HG03060 (cell line): ENCODE data around the gene GARIN1A.
"Not testable (repeated sequence)": the region's sequence is repeated elsewhere in the genome, so short reads cannot be mapped to it uniquely, and the experiment has no call there.

Experiments
- ATAC-seq: cut with Tn5 transposase; IDR thresholded peaks from one replicate; pipeline ENCODE4 v1.9.1; 2021; ENCODE audit warnings: low read depth, moderate number of reproducible peaks; ENCODE audit not compliant: unreplicated experiment

Gene GARIN1A

DNA sequence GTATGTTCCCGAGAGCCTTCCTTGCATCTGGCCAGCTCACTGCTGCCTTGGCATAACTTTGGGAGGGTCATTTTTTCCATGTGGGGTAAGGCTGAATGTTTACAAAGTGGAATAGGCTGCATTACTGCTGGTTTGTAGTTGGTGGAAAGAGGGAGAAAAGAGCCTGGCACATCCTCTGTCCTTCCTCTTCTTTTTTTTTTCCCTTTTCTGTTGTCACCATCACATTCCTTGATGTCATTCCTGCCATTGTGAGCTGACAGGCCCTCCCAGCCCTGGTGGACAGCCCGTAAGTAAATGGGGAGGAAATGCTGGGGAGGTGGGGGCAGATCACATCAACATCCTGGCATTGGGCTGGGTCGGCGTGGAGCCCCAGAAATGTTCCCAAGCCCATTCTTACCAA, at the start of gene GARIN1A:
Gene GARIN1A, plus strand, starts transcription at position 301 of the 400 bp plus-strand sequence. CDS start 106 bp downstream, outside the sequence.
- ATAC-seq = no peak

GRCh38 chr7:128627124-128627523, 45.0 kb upstream of the GARIN1A start:
- ATAC-seq = not testable (repeated sequence)

- ATAC-seq = not testable (repeated sequence)
Measured at GRCh38 chr7:128633915-128634314, 38.2 kb upstream of the GARIN1A start.

DNA sequence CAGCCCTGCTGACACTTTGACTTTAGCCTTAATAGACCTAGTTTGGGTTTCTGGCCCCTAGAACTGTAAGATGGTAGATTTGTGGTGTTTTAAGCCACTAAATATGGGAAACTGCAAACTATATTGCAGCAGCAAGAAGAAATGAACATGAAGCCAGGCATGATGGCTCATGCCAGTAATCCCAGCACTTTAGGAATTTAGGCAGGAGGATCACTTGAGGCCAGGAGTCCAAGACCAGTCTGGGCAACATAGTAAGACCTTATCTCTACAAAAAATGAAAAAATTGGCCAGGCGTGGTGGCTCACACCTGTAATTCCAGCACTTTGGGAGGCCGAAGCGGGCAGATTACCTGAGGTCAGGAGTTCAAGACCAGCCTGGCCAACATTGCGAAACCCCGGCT, 26.9 kb upstream of the GARIN1A start:
- ATAC-seq = not testable (repeated sequence)

GRCh38 chr7:128645844-128646243, 26.2 kb upstream of the GARIN1A start:
- not testable (repeated sequence) for ATAC-seq

DNA sequence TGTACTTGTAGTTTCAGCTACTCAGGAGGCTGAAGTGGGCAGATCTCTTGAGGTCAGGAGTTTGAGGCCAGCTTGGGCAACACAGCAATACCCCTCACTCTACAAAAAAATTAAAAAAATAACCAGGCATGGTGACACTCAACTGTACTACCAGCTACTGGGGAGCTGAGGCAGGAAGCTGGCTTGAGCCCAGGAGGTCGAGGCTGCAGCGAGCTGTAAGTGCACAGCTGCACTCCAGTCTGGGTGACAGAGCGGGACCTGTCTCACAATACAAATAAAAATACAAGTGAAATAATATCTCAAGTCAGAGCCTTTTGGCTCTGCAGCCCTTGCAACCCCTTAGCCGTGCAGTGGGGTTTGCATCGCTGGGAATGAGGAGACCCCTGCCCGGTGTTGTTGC, 25.2 kb upstream of the GARIN1A start:
- ATAC-seq = not testable (repeated sequence)

DNA sequence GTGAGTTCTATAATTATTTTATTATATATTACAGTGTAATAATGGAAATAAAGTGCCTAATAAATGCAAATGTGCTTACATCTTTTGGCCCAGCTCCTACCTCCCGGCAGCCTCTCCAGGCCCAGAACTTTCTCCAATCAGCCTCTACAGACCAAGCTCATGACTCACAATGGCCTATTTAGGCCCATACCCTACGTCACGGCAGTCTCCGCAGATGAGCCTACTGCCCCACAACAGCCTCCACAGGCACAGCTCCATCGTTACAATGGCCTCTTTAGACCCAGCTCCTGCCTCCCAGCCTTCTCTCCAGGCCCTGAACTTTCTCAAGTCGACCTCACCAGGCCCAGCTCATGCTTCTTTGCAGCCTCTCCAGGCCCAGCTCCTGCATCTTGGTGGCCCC, 21.0 kb upstream of the GARIN1A start:
- ATAC-seq = not testable (repeated sequence)

- not testable (repeated sequence) for ATAC-seq
Measured at GRCh38 chr7:128652606-128653005, 19.5 kb upstream of the GARIN1A start.

DNA sequence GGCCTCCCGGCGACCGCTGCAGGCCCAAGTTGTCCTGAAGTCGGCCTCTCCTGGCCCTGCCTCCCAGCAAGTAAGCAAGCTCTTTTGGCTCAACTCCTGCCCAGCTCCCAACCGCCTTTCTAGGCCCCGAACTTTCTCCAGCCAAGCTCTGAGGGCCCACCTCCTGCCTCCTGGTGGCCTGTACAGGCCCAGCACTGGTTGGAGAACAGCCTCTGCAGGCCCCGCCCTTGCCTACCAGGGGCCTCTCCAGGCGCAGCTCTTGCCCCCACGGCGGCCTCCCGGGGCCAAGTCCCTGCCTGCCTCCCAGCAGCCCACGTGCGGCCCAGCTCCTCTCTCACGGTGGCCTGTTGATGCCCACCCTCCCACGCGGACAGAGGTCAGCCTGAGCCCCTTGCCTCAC, 18.9 kb upstream of the GARIN1A start:
- not testable (repeated sequence) for ATAC-seq

DNA sequence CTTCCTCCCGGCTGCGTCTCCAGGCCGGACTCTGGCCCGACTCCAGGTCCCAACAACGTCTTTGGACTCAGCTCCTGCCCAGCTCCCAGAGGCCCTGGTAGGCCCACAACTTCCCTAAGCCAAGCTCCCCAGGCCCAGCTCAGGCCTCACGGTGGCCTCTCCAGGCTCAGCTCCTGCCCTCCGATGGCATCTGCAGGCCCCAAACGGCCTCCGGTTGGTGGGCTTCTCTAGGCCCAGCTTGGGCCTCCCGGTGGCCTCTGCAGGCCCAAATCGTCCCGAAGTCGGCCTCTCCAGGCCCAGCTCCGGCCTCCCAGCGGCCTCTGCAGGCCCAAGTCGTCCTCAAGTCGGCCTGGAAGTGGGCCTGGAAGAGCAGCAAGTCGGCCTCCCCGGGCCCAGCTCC, 18.0 kb upstream of the GARIN1A start:
- ATAC-seq = not testable (repeated sequence)

DNA sequence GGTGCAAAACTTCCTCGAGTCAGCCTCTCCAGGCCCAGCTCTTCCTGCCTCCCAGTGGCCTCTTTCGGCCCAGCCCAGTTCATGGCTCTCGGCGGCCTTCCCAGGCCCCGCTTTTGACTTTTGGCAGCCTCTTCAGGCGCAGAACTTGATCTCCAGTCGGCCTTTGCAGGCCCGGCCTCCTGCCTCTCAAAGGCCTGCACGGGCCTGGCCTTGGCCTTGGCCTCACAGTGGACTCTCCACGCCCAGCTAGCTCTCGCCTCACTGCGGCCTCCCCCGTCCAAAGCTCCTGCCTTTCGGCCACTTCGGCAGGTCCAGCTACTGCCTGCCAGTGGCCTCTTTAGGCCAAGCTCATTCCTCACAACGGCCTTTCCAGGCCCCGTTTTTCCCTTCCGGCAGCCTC, 17.6 kb upstream of the GARIN1A start:
- not testable (repeated sequence) for ATAC-seq

GRCh38 chr7:128658428-128658827, 13.7 kb upstream of the GARIN1A start:
- ATAC-seq = not testable (repeated sequence)

- no peak for ATAC-seq
Measured at GRCh38 chr7:128660596-128660995, 11.5 kb upstream of the GARIN1A start.

GRCh38 chr7:128661446-128661845, 10.6 kb upstream of the GARIN1A start:
- ATAC-seq = no peak

DNA sequence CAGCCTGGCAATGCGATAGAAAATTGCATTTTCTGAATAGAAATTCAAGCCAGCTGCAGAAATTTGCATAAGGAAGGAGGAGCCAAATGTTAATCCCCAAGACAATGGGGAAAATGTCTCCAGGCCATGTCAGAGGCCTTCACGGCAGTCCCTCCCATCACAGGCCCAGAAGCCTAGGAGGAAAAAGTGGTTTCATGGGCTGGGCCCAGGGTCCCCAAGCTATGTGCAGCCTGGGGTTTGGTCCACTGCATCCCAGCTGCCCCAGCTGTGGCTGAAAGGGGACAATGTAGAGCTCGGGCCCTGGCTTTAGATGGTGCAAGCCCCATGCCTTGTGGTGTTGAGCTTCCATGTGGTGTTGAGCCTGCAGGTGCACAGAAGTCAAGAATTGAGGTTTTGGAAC, 10.0 kb upstream of the GARIN1A start:
- no peak for ATAC-seq

GRCh38 chr7:128663223-128663622, 8.9 kb upstream of the GARIN1A start:
- ATAC-seq = not testable (repeated sequence)

GRCh38 chr7:128665057-128665456, 7.0 kb upstream of the GARIN1A start:
- ATAC-seq = no peak

GRCh38 chr7:128666200-128666599, 5.9 kb upstream of the GARIN1A start:
- no peak for ATAC-seq

- ATAC-seq = no peak
Measured at GRCh38 chr7:128672927-128673517, 930 bp downstream of the GARIN1A start.

DNA sequence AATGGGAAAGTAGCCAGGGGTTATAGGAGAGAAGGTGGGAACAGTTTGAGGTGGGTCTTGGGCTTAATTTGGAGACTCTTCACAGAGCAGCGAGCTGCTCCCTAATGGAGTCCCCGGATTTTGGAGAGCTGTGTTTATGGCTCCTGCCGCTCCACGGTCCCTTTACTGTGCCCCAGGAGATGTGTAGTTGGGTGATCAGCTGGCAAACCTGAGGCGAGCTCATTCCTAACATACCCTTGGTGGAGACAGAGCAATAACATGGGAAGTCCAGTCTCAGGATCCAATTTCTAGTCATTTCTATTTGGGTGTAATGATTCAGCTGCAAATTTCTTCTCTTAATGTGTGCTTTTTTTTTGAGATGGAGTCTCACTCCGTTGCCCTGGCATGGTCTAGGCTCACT, 1.5 kb downstream of the GARIN1A start:
- no peak for ATAC-seq

- ATAC-seq = no peak
Measured at GRCh38 chr7:128676665-128677064, 4.6 kb downstream of the GARIN1A start.

GRCh38 chr7:128679920-128680319, 7.8 kb downstream of the GARIN1A start:
- no peak for ATAC-seq
